ENCODE data around the gene EDIL3.

DNA sequence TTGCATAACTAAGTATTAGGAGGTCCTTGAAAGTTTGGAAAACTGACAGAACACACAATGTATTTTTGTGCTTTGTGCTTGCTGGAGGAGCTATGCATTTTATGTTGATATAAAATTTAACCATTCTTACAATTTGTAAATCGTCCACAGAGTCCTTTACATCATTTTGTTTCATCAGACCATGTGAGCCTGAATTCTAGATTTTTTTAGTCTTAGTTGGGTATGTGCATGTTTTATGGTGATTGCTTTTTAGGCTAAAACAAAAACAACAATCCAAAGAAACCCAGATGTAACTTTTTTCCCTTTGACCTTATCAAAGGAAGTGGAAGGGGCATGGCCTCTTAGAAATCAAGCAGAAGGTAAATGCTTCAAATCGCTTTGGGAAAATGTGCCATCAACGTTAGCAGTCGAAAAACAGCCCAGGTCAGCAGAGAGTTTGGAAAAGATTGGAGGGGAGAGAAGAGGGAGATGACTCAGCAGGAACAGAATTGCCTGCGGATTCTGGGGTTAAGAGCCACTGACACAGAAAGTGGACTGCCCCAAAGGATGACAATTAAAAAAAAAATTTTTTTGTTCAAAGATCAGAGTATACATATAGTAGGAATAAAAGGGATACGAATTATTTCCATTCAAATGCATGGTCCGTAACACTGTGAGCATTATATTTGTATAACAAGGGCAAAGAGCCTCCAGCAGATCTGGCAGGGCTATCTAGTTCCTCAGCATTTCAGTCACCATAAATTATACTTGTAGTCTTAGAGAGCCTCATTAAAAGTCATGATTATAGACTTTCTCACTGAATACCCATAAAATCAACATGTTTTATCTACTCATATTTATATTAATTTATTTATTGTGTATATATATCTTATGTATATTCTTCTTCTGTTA lies 410.5 kb downstream of the EDIL3 start:
- TF ChIP-seq POLR2AphosphoS5 (IDR thresholded peaks at IDR 0.05), result no peak
- TF ChIP-seq, protein P1, sequence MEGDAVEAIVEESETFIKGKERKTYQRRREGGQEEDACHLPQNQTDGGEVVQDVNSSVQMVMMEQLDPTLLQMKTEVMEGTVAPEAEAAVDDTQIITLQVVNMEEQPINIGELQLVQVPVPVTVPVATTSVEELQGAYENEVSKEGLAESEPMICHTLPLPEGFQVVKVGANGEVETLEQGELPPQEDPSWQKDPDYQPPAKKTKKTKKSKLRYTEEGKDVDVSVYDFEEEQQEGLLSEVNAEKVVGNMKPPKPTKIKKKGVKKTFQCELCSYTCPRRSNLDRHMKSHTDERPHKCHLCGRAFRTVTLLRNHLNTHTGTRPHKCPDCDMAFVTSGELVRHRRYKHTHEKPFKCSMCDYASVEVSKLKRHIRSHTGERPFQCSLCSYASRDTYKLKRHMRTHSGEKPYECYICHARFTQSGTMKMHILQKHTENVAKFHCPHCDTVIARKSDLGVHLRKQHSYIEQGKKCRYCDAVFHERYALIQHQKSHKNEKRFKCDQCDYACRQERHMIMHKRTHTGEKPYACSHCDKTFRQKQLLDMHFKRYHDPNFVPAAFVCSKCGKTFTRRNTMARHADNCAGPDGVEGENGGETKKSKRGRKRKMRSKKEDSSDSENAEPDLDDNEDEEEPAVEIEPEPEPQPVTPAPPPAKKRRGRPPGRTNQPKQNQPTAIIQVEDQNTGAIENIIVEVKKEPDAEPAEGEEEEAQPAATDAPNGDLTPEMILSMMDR (IDR thresholded peaks at IDR 0.05), result no peak

Measured in gastroesophageal sphincter (tissue), 3 donors.